ENCODE results near the gene ATXN7L1.

DNA sequence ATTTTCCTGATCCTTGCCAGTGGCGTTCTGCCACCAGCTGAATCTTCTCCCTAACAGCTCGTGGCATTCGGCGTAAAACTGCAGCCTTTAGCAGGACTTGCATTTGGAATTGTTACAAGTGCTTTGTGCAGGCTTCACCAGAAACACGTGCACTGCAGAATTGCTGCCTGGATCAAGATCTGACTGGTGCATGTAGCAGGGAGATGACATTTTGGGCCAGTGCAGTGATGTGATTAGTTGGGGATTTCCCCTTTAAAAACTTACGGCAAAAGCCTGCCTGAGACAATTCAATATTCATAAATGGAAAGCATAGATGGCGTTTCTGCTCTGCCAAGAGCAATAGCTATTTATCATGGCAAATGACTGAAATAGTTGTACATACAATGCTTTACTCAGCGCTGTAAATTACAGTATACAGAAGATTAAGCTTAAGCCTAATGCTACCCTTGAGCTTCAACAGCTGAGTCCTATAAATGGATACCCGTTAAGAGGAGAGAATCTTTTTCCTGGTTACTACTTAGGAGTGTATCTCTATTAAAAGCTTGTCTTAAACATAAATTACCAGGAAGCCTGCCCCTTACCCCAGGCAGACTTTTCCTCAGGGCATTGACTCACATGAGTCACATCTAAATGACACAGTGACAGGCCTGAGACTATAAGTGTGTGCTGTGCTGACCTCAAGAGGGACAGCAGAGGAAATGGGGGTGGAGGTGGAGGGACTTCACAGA lies 106.3 kb downstream of the ATXN7L1 start:
- TF ChIP-seq POLR2A (IDR thresholded peaks at IDR 0.05) (no peak), EP300 (IDR thresholded peaks at IDR 0.05) (no peak)
